Neural progenitor cell (in vitro differentiated cells): ENCODE results near the gene GON4L.
"Not testable (repeated sequence)": the region's sequence is repeated elsewhere in the genome, so short reads cannot be mapped to it uniquely, and the experiment has no call there.

Experiments used
- EZH2 ChIP-seq: fragments of 200-600 bp; sonication (generic); IDR thresholded peaks from 2 replicates; pipeline ENCODE4 v1.6.1; 2017; ENCODE audit warnings: antibody characterized with exemption, mild to moderate bottlenecking, moderate library complexity
- EZH2phosphoT487 ChIP-seq: fragments of 200-600 bp; sonication (generic); IDR thresholded peaks from 2 replicates; pipeline ENCODE4 v1.6.1; 2017; ENCODE audit warnings: antibody characterized with exemption
- TF ChIP-seq, protein P1 (sequence below): fragments of 200-600 bp; sonication (generic); IDR thresholded peaks from 2 replicates; pipeline ENCODE4 v1.5.1; 2017; ENCODE audit warnings: antibody characterized with exemption, mild to moderate bottlenecking

DNA sequence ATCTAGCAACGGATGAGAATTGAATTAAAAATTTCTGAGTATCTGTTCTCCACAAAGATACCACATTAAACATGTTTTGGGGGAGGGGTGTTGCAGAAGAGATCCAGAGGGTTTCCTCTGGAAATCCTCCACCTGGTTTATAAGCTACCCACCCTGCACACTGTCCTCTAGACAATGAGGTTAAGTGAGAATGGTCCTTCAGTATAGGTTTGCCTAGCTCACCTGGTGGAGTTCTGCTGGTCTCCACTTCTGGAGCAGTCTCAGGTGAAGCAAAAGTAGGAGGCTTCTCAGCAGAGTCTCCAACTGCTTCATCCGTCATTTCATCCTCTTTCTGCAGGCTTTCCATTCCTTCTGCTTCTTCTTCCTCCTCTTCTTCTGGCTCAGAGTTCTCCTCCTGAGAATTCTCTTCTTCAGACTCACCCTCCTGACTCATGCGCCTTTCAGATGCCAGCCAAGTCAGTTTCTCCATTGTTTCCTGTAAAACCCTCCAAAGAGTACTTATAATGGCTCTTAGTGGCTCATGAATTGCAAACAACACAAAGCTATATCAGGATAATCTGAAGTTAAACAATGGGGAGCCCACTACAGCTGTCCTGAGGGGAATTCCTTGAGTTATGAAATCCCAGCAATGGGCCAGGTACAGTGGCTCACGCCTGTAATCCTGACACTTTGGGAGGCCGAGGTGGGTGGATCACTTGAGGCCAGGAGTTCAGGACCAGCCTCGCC lies 93.8 kb downstream of the GON4L start:
- TF ChIP-seq, protein P1, sequence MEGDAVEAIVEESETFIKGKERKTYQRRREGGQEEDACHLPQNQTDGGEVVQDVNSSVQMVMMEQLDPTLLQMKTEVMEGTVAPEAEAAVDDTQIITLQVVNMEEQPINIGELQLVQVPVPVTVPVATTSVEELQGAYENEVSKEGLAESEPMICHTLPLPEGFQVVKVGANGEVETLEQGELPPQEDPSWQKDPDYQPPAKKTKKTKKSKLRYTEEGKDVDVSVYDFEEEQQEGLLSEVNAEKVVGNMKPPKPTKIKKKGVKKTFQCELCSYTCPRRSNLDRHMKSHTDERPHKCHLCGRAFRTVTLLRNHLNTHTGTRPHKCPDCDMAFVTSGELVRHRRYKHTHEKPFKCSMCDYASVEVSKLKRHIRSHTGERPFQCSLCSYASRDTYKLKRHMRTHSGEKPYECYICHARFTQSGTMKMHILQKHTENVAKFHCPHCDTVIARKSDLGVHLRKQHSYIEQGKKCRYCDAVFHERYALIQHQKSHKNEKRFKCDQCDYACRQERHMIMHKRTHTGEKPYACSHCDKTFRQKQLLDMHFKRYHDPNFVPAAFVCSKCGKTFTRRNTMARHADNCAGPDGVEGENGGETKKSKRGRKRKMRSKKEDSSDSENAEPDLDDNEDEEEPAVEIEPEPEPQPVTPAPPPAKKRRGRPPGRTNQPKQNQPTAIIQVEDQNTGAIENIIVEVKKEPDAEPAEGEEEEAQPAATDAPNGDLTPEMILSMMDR: not testable (repeated sequence)
- TF ChIP-seq EZH2, EZH2phosphoT487: not testable (repeated sequence)
